GM19240 (cell line): Measurements from ENCODE around the gene POU3F3.

ENCODE experiments used
- DNase-seq: peaks from one replicate; pipeline ENCODE4 v3.0.0; 2011; ENCODE audit warnings: low spot score; ENCODE audit not compliant: insufficient read length

POU3F3 gene

DNA sequence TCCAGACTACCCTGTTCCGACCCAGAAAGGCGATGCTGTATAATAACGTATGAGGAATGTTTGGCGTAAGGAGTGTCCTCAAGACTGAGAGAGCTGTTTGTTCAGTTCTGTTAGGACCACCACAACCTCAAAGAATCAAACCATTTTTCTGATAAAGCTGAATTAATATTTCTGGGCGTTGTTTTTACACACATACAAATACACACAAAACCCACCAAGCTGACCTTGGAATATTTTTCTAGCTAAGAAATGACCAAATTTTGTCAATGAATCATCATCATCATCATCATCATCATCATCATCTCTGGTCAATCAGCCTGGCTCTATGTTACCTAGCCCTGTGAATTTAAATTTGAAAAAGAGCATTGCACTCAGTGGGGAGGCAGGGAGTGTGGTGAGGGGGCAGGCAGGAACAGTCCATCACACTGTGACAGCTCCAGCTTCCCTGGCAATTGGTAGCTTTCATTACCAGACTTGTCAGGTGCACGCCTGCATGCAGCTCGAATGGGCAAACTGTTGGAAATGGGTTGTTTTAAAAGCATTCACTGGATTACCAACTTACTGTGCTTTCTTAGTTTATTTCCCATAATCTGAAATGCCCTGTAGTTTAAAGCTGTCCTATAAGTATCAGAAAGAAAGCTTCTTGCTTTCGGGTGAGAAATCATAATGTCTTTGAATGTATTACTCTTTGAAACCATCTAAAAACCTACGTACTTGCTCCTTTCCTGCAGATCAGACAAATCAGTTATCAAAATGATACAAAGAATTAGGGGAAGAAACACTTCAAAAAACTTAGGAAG, 6.9 kb upstream of the POU3F3 start:
- no peak for DNase-seq

DNA sequence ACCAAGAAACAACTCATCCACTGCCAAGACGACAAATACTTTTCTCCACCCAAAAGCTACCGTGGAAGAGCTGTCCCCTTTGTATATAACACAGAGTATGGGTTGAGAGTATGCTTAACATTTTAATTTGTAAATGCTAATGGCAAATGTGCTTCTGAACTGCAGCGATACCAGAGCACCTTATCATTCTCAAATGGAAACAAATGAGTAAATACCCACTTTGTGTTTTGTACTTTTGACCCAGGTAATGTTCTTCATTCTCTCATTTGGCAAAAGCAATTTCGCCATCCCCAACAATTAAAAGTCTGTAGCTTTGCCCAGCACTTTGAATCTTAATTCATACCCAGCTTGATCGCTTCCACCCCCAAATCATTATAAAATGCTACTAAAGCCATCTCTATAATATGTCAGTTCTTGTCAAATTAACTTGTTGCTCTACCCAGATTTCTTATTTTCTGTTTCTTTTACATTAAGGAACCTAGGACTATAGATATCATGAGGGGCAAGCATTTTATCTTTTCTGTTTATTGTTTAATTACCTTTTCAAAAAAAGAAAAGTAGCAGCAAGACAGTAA, 6.2 kb upstream of the POU3F3 start:
- DNase-seq, result no peak

DNA sequence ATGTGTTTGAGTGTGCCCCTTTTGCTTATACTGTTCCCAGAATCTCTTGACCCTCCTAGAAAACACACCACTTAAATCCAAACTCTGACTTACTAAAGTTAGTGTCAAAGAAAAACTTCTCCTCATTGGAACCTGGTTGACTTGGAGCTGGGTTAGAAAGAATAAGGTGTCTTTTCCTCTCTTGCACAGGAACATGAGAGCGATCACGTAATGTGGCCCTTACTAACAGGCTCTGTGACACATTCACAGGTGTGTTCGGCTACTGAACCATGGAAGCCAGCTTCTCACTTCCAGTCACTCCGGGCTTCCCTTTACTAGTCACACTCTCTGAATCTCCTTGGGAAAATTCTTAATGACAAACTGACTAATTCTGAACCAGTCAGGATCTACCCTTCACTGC, 5.4 kb upstream of the POU3F3 start:
- no peak for DNase-seq

DNA sequence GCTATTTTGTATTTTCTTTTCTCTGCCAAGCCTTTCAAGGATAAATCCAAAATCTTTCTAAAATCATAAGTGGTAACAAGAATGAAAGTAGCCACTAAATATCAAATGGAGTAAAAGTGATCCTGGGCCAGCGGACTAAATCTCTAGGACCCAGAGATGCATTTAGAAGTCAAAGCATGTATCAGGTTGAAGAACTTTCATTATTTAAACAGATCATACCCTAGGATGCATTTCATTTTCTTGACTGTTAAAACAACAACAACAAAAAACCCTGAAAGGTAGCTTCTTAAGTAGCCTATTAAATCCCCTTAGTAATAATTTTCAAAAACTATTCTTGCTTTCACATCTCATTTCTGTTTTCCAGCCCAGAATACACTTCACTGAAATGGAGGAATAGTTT, 4.8 kb upstream of the POU3F3 start:
- DNase-seq, result no peak

DNA sequence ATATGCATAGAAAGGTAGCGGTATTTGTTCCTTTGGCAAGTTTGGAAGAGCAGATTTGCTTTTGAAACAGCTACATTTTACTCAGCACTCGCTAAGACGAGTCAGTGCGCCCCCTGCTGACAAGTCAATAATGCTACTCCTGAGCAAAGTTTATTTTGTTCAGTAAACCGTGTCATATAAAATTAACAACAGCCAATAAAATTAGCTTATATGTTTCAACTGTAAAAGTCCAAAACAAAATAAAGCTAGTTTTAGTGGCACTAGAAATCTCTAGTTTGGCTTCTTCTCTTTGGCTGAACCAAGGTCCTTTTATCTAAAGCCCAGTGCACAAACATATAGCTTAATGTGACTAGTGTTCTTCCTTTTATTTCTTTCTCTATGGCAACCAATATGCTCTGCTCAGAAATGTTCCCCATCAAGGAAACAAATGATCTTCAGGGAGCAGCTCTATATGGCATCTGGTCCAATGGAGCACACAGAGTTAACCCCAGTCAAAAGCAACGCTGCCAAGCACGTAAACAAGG, 4.2 kb upstream of the POU3F3 start:
- no peak for DNase-seq

DNA sequence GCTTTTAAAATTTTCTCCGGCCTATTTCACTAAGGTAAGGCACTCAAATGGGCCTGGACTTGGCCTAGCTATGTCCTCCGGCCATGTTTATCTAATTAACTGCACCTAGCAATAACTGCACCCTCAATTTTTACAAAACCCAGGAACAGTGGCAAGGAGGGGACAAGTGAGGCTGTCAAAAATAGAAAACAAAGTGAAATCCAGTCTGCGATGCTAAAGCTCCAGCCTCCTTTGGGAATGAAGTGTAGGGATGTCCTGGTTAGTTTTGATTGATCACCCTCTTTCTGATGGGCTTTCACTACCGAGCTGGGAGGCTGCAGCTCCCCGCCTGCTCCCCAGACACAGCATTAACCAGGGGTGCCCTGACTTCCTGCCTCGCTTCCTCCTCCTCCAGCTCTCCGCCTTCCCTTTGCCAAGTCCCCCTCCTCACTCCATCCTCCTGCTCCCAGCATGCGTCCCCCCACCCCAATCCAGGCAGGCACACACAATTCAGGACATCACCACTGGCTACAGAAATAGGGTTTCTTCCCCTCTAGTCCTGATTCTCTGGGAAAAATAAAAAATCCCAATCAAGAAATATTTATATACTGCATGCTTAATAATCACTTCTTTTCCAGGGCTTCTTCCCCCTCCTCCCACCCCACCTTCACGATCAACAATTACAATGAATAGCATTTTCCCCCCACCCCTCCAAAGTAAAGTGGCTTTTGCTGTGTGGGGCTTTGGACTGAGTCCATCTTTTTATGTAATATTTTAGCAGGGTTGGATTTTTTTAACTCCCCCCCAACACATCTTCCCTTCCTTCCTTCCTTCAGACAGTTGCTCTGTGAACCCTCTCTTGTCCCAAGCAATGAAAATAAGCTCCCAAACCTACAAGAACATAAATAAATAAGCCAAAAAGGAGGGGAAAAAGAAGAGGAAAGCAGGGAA, 3.3 kb upstream of the POU3F3 start:
- no peak for DNase-seq

DNA sequence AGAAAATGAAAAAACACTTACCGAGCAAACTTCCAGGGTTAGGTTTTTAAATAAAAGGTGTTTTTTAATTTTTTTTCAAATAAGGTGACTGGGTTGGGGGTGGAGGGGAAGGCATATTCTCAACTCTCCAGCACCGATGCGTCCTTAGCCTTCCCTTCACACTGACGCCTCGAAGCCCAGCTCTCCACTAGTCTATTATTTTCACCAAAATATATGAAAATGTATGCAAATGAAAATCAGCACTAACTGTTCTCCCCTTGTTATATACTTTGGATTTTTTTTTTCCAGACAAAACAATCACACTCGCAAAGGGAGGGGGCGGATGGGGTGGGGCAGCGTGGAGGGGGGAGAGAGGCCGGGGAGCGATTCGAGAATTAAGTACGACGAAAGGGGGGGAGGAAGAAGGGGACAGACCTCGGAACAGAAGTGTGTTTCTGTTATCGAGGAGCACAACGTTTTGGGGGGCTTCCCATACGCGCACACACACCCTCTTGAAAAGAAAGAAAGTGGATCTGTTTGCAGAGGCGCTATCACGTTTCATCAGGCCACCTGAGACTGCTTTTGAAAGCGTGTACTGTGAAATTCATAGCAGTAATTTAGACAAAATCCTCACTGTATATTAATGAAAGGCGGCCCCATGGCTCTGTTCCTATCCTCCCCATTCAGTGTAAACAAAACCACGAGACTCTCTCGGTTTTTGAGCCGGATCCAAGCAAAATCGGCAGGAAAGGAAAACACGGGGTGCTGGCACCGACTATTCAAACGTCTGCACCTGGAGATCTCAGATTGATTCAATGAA, 2.4 kb upstream of the POU3F3 start:
- DNase-seq, result no peak

DNA sequence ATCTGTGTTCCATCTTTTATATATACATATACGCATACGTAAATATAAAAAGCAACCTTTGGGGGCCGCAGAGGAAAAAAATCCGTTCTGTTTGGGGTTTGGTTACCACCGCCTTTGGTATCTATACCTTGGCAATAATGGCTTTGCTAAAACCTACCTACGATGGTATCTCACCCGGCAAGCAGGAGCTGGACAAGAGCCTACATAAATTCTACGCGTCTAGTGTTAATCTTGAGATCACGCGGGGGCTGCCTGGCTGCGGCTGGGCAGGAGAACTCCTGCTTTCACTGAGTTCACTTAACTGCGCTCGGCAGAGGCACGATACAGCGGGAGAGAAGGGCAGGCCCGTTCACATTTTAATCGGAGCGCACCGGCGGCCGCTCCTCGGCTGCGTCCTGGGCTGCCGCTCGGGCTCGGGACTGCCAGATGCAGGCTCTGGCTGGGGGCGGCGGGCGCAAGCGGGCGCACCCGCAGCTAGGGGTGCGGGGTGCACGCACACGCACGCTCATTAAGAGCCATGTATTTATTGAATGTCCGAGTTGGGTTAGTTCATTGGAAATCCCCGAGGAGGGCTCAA, 1.7 kb upstream of the POU3F3 start:
- no peak for DNase-seq

DNA sequence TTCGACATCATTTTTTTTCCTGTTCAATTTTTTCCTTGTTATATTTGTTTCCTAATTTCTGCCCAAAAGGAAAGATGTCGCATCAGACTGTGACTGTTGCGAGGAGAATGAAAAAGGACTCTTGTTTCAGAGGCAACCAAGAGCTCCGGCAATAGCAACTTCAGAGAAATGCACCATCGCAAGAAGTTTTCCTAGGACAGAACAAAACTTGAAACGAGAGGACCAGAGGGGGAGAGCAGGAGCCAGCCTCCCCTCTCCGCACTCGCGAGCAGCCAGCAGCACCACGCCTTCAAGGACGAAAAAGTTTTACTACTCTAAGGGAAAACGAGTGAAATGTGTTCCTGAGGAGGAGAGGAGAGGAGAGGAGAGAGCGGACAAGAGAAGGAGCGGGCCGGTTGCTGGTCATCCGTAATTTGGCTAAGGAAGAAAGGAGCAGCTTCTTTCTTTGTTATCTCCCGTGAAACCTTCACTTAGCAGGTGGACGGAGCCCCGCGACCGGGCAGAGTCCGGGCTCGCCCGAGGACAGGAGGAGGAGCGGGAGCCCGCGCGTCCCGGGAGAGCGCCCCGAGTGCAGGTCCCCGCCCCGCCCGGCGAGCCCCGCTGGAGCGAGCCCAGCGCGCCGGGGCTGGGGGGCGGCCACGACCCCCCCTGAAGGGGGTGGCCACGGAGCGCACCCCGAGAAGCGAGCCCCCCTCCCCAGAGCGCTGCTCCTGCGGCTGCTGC, 744 bp downstream of the POU3F3 start:
- no peak for DNase-seq

DNA sequence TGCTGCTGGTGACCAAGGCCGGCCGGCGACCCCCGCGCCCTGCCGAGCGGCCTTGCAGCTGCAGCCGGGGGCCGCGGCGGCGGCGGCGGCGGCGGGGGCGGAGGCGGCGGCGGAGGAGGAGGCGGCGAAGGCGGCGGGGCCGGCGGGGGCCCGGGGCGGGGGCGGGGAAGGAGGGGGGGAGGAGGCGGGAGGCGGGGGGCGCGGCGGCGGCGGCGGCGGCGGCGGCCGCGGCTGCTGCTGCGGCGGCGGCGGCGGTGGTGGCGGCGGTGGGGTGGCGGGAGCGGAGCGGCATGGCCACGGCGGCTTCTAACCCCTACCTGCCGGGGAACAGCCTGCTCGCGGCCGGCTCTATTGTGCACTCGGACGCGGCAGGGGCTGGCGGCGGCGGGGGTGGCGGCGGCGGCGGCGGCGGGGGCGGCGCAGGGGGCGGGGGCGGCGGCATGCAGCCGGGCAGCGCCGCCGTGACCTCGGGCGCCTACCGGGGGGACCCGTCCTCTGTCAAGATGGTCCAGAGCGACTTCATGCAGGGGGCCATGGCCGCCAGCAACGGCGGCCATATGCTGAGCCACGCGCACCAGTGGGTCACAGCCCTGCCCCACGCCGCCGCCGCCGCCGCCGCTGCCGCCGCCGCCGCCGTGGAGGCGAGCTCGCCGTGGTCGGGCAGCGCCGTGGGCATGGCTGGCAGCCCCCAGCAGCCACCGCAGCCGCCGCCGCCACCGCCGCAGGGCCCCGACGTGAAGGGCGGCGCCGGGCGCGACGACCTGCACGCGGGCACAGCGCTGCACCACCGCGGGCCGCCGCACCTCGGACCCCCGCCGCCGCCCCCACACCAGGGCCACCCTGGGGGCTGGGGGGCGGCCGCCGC, 1.5 kb downstream of the POU3F3 start:
- DNase-seq, result no peak

DNA sequence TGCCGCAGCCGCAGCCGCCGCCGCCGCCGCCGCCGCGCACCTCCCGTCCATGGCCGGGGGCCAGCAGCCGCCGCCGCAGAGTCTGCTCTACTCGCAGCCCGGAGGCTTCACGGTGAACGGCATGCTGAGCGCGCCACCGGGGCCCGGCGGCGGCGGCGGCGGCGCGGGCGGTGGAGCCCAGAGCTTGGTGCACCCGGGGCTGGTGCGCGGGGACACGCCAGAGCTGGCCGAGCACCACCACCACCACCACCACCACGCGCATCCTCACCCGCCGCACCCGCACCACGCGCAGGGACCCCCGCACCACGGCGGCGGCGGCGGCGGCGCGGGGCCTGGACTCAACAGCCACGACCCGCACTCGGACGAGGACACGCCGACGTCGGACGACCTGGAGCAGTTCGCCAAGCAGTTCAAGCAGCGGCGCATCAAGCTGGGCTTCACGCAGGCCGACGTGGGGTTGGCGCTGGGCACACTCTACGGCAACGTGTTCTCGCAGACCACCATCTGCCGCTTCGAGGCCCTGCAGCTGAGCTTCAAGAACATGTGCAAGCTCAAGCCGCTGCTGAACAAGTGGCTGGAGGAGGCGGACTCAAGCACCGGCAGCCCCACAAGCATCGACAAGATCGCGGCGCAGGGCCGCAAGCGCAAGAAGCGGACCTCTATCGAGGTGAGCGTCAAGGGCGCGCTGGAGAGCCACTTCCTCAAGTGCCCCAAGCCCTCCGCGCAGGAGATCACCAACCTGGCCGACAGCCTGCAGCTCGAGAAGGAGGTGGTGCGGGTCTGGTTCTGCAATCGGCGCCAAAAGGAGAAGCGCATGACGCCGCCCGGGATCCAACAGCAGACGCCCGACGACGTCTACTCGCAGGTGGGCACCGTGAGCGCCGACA, 2.4 kb downstream of the POU3F3 start:
- no peak for DNase-seq

DNA sequence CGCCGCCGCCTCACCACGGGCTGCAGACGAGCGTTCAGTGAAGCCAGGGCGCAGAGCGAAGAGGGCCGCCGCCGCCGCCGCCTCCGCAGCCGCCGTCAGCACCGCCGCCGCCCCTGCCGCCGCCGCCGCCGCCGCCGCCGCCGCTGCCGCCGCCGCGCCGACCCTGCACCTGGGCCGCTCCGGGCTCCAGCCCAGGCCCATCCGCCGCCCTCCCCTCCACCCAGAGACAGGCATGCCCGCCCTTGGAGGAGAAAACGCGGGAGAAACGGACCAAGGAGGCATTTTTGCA, 3.0 kb downstream of the POU3F3 start:
- DNase-seq, result no peak

DNA sequence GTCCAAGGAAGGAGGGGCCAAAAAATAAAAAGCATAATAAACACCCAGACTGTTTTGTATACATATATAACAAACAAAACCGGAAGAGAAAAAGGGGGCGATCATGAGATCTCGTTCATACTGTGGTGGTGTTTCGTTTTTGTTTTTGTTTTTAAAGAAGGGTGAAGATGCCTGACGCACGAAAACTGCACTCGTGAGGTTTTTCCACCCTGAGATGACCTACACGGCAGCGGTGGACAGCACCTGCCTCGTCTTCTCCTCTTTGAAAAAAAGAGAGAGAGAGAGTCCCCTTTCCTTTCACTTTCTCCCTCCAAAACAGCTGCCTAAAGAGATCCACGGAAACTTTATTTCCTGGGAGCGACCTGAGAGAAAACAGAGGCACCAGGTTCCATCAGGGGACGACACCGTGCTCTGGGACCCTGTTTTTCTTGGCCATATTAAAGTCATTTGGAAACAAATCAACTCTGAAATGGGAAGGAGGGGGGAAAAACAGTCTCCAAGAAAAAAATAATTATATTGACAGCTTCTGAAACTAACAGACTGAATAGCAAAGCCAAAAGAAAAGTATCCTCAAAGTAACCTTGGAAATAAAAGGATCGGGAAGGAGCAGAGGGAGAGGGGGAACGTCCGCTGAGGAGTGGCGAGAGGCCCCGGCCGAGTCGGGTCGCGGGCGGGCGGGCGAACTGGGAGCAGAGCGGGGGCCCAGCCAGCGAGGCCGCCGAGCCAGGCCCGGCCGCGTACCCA, 3.5 kb downstream of the POU3F3 start:
- no peak for DNase-seq

DNA sequence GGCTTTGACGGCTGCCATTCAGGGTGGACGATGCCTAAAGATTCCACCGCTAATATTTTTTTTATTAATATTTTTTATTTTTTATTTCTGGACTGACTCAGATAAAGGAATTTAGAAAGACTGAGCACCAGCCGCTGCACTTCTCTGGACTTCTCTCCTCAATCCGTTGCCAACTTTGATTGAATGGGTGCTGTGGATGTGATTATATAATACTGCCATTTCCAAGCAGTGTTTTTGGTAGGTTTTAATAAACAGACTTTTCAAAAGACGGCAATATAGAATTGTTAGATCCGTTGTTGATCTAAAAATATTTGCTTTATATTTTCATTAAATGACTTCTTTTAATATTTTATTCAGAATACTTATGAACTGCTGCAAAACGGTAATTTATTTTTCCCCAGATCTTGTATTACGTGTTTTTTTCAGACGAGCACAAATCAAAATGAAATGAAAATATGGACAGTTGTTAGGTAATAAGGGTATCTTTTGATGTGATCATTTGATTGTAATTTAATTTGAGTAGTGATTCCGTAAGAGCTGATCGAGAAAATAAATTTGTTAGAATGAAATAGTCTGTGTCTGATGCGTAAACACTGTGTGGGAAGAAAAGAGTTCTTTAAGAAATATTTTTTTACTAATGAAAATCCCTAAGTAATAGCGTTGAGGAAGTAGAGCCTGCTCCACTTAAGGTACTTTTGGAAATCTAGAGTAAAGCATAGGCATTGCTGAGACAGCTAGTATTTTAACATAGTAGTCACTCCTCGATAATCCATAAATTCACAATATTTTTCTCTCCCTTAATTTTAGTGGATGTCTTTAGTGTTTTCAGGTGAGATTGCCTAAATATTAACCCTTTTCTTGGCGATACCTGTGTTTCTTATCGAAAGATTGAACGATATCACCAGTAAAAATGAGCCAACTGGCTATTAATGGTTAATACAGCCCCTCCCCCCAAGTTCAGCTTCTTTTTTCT, 4.4 kb downstream of the POU3F3 start:
- no peak for DNase-seq

DNA sequence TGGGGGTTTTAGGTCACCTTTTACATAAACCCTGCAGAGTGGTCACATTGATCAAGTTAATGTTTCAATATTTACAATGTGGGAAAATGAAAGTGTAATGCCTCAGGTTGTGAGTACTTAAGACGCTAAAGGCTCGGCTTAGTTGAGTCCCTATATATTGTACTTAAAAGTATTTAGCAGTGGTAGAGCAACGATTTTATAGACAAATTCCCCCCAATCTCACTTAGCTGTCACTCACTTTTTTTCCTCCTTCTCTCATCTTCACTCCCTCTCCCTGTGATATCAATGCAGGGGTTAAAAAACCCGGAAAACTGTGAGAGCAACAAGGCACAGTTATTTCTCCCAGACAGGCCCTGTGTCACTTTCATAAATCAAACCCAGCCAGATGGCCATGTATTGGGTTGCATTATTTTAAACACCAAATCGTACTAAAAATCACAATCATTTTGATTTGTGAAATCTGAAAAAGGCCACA, 5.4 kb downstream of the POU3F3 start:
- no peak for DNase-seq

DNA sequence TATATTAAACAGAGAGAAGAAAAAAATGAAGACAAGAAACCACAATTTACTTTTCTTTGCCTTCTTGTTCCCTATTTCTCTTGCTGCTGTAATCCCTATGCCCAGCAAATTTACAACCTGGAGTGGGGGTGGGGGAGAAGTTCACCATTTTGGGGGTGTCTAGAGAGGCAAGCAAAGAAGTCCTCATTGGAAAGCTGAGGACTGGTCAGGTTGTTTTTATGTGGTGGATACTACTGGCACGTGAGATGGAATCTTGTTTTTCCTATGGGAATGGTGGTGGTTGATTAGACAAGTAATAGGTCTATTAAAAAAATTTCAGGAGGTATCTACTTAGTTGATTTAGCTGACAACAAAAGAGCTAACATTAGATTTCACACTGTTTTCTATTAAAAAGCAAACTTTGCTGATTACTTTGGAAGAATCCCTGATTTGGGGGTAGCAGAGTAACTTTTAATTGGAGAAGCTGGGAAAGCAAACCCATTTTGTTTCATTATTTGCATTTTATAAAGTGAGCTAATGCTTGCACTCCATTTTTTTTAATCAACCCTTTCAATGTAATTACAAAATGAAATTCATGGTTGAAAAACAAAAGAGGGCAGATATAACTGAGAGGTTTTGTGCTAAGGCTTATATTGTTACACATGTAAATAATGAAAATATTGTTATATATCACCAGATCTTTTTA, 6.0 kb downstream of the POU3F3 start:
- DNase-seq, result no peak
